Kidney tubule cell (primary cell): ENCODE results near the gene TMCO1.
"Not testable (repeated sequence)": the region's sequence is repeated elsewhere in the genome, so short reads cannot be mapped to it uniquely, and the experiment has no call there.

ENCODE experiments used
- DNase-seq: peaks from one replicate; pipeline ENCODE4 v3.0.0-alpha.2; 2018; ENCODE audit warnings: low spot score

Gene TMCO1

DNA sequence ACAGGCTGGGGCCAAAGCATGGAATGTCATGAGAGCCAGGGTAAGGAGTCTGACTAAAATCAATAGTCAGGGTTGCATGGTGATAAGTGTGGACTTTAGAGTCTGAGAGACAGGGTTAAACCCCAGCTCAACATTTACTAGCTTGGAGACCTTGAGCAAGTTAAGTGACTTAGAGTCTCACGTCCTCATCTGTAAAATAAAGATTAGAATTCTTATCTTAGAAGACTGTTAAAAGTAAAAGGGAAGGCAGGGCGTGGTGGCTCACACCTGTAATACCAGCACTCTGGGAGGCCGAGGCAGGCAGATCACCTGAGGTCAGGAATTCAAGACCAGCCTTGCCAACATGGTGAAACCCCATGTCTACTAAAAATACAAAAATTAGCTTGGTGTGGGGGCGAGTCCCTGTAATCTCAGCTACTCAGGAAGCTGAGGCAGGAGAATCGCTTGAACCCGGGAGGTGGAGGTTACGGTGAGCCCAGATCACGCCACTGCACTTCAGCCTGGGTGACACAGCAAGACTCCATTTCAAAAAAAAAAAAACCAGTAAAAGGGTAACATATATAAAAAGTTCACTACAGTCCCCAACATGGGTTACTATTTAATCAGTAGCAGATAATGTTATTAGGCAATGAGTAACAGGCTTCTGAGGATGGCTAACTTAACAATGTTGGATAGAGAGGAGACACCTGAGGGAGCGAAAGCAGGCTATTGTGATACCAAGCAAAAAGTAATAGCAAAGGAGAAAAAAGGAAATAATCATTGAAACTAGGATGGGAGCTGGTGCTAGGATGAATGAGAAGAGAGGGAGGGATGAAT is 20.8 kb downstream of the TMCO1 start:
- DNase-seq = peak; percentile 23

DNA sequence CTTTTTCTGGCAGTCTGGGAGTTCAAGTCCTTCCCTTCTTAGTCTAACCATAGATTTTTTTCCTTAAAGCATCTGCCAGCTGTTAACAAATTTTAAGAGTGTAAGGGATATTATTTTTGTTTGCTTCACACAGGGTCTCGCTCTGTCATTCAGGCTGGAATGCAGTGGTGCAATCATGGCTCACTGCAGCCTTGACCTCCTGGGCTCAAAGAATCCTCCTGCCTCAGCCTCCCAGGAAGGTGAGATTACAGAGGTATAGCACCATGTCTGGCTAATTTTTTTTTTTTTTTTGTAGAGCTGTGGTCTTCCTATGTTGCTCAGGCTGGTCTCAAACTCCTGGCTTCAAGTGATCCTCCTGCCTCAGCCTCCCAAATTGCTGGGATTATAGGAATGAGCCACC is 23.8 kb downstream of the TMCO1 start:
- not testable (repeated sequence) for DNase-seq

DNA sequence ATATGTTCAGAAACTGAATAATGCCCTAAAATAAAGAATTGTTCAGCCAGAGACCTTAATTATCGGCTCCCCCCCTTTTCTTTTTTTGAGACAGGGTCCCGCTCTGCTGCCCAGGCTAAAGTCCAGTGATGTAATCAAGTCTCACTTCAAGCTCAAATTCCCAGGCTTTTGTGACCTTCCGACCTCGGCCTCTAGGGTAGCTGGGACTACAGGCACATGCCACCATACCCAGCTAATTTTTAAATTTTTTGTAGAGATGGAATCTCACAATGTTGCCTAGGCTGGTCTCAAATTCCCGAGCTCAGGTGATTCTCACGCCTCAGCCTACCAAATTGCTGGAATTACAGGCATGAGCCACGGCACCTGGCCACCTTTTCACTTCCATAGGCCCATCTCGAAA is 26.5 kb downstream of the TMCO1 start:
- DNase-seq = no peak

DNA sequence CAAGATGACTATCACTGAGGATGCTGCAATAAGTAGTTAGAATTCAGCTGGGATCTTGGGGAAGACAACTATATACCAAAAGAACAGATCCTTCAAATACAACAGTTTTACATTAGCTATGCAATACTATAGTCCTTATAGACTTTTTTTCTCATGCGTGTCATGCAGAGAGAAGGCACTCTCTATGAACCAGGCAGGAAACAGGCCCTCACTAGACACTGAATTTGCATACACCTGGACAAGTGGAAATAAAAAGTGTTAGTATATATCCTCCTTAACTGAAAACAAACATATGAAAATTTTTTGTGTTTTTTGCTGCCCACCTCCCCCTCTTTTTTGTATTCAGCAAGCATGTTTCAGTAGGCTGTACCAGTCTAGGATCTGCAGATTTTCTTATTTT is 29.9 kb downstream of the TMCO1 start:
- no peak for DNase-seq

DNA sequence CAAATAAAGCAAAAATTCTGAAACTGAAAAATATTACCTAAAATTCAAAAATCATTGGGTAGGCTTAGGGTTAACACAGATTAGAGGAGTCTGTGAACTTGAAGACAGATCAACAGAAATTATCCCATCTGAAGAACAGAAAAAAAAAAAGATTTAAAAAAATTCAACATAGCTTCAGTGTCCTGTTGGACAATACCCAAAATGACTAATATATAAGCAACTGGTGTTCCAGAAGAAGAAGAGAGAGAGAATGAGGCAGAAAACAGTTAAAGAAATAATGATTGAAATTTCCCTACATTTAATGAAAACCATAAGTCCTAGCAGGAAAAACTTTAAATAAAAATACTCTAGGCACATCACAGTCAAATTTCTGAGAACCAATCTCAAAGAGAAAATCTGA is 31.5 kb downstream of the TMCO1 start:
- DNase-seq = no peak

DNA sequence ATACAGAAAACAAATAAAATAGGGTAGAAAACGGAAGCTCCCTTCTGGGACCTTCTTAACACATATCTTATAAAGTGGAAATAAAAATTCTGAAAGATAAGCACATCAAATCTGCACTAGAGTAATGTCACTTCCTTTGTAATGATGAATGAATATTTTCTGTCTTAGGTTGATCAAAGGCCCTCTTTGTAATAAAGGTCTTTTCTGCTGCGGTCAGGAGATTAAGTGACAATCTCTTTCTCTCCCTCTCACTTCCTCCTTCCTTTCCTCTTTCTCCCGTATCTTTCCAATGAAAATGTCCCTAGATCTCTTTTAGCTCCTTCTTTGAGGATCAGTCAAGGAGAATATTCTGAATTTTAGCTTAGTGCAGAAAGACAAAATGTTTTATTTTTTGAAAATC is 33.8 kb downstream of the TMCO1 start:
- no peak for DNase-seq

DNA sequence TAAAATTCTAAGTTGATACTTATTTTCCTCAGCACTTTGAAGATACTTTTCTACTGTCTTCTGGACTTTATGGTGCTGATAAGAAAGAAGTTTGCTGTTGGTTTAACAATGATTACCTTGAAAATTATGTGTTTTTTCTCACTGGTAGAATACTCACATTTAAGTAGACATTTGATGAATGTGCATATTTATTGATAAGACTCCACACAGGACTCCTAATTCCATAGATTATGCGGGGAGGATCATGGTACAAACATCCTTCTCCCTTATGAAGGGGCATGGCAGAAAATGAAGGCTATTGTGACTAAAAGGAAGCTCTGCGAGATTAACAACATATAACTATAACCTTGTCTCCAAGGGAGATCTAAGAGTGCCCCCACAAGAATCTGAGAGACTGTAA is 41.8 kb downstream of the TMCO1 start:
- no peak for DNase-seq

DNA sequence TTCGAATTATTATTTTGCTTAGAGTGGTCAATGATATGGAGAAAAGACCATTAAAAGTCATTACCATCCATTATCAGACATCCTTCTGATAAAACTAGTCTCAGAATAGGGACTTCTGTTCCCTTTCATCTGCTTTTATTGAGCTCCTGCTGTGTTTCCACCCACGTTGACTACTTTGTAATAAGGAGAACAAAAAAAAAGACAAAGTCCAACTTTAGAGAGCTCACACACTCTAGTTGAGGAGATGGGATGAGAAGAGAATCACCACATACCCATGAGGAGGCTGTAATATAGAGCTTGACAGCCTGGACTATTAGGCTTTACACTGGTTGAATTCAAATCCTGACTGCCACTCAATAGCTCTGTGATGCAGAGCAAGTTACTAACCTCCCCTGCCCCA is 42.5 kb downstream of the TMCO1 start:
- no peak for DNase-seq

DNA sequence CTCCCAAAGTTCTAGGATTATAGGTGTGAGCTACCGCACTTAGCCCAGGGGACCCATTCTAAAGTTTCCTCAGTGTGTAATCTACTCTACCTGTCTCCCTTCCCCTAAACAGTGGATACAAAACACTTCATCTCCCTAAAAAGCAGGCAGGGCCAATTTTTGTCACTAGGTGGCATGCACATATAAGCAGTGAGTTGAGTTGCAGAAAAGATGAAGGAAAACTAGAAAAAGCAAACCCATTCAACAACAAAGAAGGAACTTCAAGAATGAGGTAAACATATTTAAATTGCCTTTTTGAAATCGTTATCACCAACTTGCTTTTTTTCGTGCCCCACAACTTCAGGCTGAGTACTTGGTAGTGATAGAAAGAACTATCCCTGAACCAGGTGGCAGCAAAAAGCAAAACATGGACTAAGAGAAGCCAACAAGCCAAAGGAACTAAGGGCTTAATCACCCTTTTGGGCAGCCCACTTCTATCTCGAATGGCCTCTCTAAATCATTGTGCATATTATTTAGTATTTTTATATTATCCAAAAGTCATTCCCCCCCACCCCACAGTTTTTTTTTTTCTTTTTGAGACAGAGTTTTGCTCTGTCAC is 50.7 kb downstream of the TMCO1 start:
- peak; percentile 66 for DNase-seq

DNA sequence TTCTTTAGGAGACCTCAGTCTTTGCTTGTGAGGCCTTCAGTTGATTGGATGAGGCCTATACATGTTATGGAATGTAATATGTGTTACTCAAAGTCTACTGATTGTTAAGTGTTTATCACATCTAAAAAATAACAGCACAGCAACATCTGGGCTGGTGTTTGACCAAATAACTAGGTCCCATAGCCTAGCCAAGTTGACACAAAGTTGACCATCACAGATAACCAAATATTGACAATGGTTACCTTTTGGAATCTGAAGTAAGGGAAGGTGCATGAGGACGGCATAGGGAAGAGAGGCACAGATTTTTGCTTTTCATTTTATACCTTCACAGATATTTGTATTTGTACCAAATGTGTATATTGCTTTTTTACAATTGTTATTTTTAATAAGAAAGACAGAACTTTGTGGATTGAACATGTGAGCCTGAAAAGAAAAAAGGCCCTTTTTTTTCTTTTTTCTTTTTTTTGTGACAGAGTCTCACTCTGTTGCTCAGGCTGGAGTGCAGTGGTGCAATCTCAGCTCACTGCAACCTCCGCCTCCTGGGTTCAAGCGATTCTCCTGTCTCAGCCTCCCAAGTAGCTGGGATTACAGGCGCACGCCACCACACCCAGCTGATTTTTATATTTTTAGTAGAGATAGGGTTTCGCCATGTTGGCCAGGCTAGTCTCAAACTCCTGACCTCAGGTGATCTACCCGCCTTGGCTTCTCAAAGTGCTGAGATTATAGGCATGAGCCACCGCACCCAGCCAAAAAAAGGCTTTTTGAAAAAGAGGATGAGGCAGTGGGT is 52.2 kb downstream of the TMCO1 start:
- not testable (repeated sequence) for DNase-seq

DNA sequence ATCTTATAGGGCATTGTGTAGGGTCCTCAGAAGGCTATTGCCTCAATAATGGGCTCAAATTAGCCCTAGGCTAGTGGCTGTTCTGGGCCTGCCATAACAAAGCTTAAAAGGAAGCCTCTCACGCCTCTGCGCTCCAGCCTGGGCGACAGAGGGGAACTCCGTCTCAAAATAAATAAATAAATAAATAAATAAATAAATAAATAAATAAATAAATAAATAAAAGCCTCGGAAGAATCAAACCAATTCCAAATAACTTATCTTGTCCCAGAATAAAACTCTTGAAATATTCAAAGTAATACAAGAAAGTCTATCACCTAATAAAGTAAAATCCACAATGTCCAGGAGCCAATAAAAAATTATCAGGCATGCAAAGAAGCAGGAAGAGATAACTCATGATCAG is 55.9 kb downstream of the TMCO1 start:
- DNase-seq = no peak

DNA sequence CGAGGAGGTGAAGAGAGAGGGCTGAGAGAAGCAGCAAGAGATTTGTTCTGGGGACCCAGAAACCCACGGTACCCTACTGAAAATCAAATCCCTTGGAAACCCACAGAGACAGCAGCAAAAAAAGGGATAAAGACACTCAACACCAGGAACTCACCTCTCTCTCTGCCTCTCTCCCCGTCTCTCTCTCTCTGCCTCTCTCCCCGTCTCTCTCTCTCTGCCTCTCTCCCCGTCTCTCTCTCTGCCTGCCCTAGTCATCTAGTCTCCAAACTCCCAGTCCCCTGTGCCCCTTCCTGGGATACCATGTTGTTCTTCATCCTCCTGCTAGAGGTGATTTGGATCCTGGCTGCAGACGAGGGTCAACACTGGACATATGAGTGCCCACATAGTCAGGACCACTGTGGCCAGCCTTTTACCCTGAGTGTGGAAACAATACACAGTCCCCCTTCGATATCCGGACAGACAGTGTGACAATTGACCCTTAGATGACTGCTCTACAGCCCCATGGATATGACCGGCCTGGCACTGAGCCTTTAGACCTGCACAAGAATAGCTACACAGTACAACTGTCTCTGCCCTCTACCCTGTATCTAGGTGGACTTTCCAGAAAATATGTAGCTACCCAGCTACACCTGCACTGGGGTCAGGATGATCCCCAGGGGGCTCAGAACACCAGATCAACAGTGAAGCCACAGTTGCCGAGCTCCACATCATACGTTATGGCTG is 60.5 kb downstream of the TMCO1 start:
- no peak for DNase-seq

DNA sequence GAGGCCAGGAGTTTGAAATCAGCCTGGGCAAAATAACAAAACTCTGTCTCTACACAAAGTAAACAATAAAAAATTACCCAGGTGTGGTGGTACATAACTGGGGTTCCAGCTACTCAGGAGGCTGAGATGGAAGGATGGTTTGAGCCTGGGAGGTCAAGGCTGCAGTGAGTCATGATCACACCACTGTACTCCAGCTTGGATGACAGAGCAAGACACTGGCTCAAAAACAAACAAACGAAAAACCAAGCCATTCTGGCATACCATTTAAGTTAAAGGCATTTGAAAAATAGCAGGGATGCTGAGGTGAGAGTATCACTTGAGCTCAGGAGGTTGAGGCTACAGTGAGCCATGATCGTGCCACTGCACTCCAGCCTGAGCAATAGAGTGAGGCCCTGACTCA is 65.0 kb downstream of the TMCO1 start:
- DNase-seq = peak; percentile 56

DNA sequence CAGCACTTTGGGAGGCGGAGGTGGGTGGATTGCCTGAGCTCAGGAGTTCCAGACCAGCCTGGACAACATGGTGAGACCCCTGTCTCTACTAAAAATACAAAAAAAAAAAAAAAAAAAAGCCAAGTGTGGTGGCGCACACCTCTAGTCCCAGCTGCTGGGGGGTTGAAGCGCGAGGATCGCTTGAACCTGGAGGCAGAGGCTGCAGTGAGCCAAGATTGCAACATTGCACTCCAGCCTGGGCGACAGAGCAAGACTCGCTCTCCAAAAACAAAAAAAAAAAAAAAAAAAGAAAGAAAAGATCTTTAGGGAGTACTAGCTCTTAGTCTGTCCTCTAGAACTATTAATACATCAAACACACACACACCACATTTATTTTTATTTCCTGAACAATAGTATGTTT is 66.7 kb downstream of the TMCO1 start:
- not testable (repeated sequence) for DNase-seq

DNA sequence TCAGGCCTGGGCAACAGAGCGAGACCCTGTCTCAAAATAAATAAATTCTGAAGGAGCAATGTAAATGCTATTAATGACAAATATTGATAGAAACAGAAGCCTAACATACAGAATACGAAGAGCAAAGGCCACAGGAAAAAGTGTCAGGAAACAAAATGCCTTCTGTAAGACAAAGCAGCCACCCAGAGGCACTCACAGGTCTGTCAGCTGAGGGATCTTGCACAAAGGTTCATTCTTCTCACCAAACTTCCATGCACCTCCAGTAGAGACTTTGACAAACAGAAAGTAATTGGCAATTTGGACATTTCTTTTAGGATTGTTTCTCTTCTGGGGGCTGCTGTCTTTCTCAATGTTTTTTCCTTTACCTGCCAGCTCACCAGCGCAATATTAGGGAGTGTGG is 69.1 kb downstream of the TMCO1 start:
- no peak for DNase-seq

DNA sequence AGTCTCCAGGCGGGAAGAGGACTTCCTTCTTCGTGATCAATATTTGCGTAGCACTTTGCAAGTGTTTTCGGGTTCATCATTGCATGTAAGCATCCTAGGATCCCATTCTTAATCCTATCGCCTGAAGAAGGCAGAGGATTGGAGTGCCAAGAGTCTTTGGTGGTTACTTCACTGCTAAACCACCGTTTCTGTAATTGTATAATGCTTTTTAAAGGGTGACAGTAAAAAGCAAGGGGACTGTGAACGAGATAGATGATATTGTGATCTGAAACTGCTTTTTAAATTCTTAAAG is 70.0 kb downstream of the TMCO1 start:
- DNase-seq = no peak

DNA sequence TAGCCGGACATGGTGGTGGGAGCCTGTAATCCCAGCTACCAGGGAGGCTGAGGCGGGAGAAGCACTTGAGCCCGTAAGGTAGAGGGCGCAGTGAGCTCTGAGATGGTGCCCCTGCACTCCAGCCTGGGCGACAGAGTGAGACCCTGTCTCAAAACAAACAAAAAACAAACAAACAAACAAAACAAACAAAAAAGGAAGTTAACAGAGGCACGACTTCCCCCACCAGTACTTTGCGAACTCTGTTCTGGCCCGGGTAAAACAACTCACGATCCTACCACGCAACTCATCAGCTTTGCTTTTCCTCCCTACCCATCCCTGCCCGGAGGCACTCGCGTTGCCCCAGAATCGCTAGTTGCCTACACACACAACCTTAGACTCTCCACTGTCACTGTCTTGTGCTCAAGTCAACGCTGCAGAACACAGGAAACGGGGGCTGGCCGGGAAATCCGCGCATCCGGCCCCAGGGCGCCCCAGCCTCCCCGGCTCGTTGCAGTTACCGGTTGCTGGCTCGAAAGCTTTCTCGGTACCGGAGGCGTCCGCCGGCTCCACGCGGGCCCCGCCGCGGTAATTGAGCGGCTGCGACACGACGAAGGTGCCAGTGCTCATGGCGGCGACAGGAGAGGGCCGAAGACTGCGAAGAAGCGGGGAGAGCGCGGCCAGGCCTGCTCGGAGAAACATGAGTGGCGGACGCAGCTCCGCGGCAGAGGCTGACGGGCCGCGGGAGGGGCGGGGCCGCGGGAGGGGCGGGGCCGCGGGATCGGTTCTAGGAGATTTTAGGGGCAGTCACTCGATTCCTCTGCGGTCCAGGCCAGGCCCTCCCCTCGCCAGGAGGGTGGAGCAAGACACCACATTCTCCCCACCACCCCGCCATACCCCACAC is 70.5 kb downstream of the TMCO1 start, which contains the start of gene ALDH9A1:
ALDH9A1 (minus strand) TSS at position 682 of the 880 bp plus-strand sequence; CDS start at position 678, 4 bp downstream.
- DNase-seq = peak; percentile 89

DNA sequence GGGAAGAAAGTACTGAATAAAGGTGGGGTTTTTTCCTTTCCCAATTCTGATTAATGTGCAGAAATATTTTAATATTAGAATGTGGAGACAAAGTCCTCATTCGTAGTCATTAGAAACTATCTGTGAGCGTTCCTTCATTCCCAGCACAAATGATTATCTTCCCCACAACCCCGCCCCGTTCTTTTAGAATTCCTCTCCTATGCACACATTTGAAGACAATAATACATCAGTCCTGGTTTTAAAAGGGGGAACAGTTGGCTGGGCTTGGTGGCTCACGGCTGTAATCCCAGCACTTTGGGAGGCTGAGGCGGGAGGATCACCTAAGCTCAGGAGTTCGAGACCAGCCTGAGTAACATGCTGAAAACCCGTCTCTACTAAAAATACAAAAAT is 71.2 kb downstream of the TMCO1 start:
- no peak for DNase-seq

DNA sequence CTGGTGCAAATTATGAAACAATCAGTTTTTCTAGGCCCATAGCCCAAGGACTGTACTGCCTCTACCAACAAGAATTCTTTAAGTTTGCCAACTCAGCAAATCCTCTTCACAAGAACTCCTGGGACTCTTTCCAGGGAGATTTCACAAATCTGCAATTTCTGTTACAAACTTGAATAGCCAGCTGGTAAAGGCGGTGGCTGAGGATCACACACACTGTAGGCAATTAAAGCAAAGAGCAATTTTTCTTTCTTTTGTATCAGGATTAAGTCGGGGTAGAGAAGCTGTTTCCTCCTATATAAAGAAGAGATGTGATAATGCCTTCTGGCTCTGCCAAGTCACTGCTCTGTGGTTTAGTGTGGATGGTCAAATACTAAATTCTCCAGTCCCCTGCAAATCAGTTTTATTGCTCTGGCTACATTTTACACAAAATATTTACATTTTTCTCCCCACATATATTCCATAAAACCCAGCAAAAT is 72.0 kb downstream of the TMCO1 start:
- peak; percentile 17 for DNase-seq

DNA sequence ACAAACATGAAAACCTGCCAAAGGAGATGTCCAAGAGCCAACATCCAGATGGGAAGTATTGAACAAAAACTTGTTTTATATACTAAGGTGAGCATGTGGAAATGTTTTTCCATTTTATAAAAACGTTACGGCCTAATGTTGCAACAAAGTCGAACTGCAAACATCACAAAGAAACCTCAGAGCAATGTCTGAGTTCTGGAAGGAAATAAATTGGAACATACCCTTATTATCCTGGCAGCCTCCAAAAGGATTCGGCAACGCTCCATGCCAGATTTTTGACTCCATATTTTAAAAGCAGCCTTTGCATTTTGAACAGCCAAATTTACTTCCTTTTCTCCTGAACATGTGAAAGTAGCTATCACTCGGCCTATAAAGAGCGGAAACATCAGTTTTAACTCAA is 73.6 kb downstream of the TMCO1 start:
- DNase-seq = no peak

DNA sequence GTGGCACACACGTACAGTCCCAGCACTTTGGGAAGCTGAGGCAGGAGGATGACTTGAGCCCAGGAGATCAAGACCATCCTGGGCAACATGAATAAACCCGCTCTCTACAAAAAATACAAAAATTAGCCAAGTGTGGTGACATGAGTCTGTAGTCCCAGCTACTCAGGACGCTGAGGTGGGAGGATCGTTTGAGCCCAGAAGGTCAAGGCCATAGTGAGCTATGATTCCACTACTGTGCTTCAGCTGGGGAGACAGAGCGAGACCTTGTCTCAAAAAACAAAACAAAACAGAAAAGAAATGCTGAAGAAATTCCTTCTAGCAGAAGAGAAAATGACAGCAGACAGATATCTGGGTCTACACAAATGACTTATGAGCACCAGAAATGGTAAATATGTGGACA is 80.6 kb downstream of the TMCO1 start:
- no peak for DNase-seq
